Activated CD8-positive, alpha-beta T cell treated with anti-CD3 and anti-CD28 coated beads, Interleukin-2, amount 10 ng/mL, durations not matched to agents 7 days and 5 days (primary cell): Measurements from ENCODE around the gene PPP1CC. TPM values are rescaled to one million over a fixed set of nuclear protein-coding genes. Genes with fewer than 3 reads are reported as not detected.

ENCODE experiments used
- ATAC-seq: fragments of 150-1000 bp; cut with Tn5 transposase; one replicate; pipeline ENCODE4 v1.10.0; 2021; ENCODE audit warnings: moderate library complexity
- CTCF ChIA-PET: fragments of 350-600 bp; sonication (Branson Sonifier 250); formaldehyde crosslinking; loops from one replicate; lab custom pipeline; 2021; ENCODE audit warnings: antibody characterized with exemption; lab: Charles Lee
- POLR2A ChIA-PET: fragments of 350-600 bp; sonication (Branson Sonifier 250); formaldehyde crosslinking; loops from one replicate; lab custom pipeline; 2021; ENCODE audit warnings: antibody characterized with exemption; lab: Charles Lee
- DNase-seq: peaks from one replicate; pipeline ENCODE4 v3.0.0-alpha.2; 2020
- H3K27ac Mint-ChIP-seq: one replicate; pipeline ENCODE4 v1.8.0; 2021; ENCODE audit warnings: mild to moderate bottlenecking, mixed read lengths
- H3K27me3 Mint-ChIP-seq: one replicate; pipeline ENCODE4 v1.8.0; 2021; ENCODE audit warnings: low read depth, mixed read lengths
- H3K36me3 Mint-ChIP-seq: one replicate; pipeline ENCODE4 v1.8.0; 2021; ENCODE audit warnings: low read depth, mixed read lengths
- H3K4me1 Mint-ChIP-seq: one replicate; pipeline ENCODE4 v1.8.0; 2021; ENCODE audit warnings: low read depth, mixed read lengths
- H3K4me3 Mint-ChIP-seq: one replicate; pipeline ENCODE4 v1.8.0; 2021; ENCODE audit warnings: mild to moderate bottlenecking, mixed read lengths
- H3K9me3 Mint-ChIP-seq: one replicate; pipeline ENCODE4 v1.8.0; 2022; ENCODE audit warnings: mixed read lengths; ENCODE audit not compliant: insufficient read depth
- total RNA-seq, 2 experiments: library from RNA; stranded (reverse); gene quantifications; one replicate each; pipeline ENCODE4 v1.2.3, GENCODE V29; 2021

The PPP1CC gene
- total RNA-seq, 2 experiments from 2014 or later = 162 to 179 TPM

- ChIA-PET CTCF (interaction anchor here (2.2 kb wide), 1 partner anchor 11 kb away, joined by 7 read pairs; no protein-coding TSS in a partner anchor), POLR2A (no interaction called here)
- H3K36me3 Mint-ChIP-seq = peaks cover 46% of the 10 kb centered on the region
- H3K27ac Mint-ChIP-seq = no peak overlapping the region
- no peaks in the 10 kb centered on the region for H3K27me3 Mint-ChIP-seq
- DNase-seq (no peak), ATAC-seq (no peak)
- peak overlapping the region; percentile 87 for H3K4me3 Mint-ChIP-seq
- peaks cover 3% of the 10 kb centered on the region for H3K9me3 Mint-ChIP-seq
- peaks cover 54% of the 10 kb centered on the region for H3K4me1 Mint-ChIP-seq
Observed at GRCh38 chr12:110686294-110686903, 56.3 kb downstream of the PPP1CC start.

DNA sequence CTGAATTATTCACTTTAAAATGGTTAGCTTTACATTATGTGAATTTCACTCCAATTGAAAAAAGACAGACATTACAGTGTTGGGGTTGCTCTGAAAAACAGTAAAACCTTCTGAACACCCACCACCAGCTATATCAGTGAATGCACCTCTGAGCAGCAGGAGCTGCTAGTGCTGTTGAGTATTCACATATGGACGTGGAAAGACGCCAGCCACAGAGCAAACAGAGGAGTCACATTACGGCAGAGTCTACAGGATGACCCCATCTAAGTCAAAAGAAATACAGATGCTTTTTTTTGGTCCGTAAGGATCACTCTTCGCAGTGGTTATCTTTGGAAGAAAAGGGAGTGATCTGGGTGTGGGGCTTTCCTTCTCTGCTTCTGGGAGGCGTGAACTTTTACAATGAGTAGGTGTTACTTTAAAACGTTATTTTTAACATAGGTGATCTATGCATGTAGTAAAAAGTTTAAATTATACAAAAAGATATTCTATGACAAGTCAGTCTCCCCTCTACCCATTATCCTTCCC lies 58.3 kb downstream of the PPP1CC start:
- POLR2A ChIA-PET = no interaction called here
- H3K27me3 Mint-ChIP-seq = no peaks in the 10 kb centered on the region
- no peak overlapping the region for H3K27ac Mint-ChIP-seq

GRCh38 chr12:110683888-110684287 lies 58.8 kb downstream of the PPP1CC start:
- Mint-ChIP-seq H3K4me3 (no peak overlapping the region), H3K27ac (no peak overlapping the region), H3K9me3 (peaks cover 3% of the 10 kb centered on the region), H3K27me3 (no peaks in the 10 kb centered on the region), H3K4me1 (peaks cover 43% of the 10 kb centered on the region), H3K36me3 (peaks cover 57% of the 10 kb centered on the region)
- DNase-seq (no peak), ATAC-seq (no peak)
- CTCF ChIA-PET = interaction anchor here (1.0 kb wide), 1 partner anchor 65 kb away, joined by 3 read pairs; no protein-coding TSS in a partner anchor
- POLR2A ChIA-PET = no interaction called here

More for the DNA sequence above, 58.3 kb downstream of the PPP1CC start:
- H3K9me3 Mint-ChIP-seq = peaks cover 3% of the 10 kb centered on the region
- peaks cover 42% of the 10 kb centered on the region for H3K4me1 Mint-ChIP-seq
- DNase-seq (no peak), ATAC-seq (no peak)
- H3K36me3 Mint-ChIP-seq = peaks cover 55% of the 10 kb centered on the region
- CTCF ChIA-PET = interaction anchor here (1.0 kb wide), 1 partner anchor 65 kb away, joined by 3 read pairs; no protein-coding TSS in a partner anchor
- H3K4me3 Mint-ChIP-seq = no peak overlapping the region

DNA sequence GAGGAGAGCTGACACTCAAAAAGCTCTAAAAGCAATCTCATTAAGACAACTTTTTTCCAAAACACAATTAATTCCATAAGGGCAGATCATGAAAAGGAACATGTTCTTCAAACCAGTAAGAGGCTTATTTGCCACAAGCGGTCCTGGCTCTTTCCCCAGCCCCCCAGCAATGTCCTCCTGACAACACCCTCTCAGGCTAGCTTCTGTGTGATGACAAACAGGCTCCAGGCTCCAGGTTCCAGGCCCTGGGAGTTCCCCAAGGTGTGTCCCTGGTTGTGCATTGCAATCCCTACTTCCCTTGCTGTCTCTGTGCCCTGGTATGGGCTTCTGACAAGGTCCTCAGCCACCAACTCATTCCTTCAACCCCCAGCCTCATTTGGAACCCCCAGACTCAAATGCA lies 62.7 kb downstream of the PPP1CC start:
- peaks cover 55% of the 10 kb centered on the region for H3K36me3 Mint-ChIP-seq
- DNase-seq (no peak), ATAC-seq (no peak)
- H3K4me3 Mint-ChIP-seq = no peak overlapping the region
- POLR2A ChIA-PET = interaction anchor here (0.6 to 2.0 kb wide), 2 partner anchors 10 to 45 kb away, joined by 3 to 7 read pairs; partner anchors contain the start of gene HVCN1
- peak overlapping the region; percentile 12 for H3K27ac Mint-ChIP-seq
- peaks cover 44% of the 10 kb centered on the region for H3K4me1 Mint-ChIP-seq
- CTCF ChIA-PET = interaction anchor here (1.0 to 1.6 kb wide), 2 partner anchors 12 to 18 kb away, joined by 3 to 4 read pairs; no protein-coding TSS in a partner anchor
- no peaks in the 10 kb centered on the region for H3K27me3 Mint-ChIP-seq
- H3K9me3 Mint-ChIP-seq = peaks cover 3% of the 10 kb centered on the region

DNA sequence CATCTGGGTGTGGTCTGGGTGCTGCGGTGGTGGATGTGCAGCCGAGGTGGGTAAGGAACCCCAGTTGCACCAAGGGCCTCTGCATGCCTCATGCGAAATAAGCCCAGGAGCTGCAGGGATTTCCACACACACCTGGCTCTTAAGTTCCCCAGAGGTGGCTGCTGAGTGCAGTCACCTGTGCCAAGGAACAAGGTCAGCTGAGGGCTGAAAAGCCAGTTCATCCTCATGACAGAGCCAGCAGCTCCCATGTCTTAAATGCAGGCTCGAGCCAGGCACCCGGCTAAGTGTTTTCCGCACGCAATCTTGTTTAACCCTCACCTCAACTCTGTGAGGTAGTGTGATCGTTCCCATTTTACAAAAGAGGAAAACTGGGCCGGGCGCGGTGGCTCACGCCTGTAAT lies 63.5 kb downstream of the PPP1CC start:
- no peaks in the 10 kb centered on the region for H3K27me3 Mint-ChIP-seq
- ChIA-PET CTCF (interaction anchor here (0.9 to 2.3 kb wide), 5 partner anchors 10 to 77 kb away, joined by 3 to 8 read pairs (median 4); partner anchors contain the start of gene HVCN1), POLR2A (interaction anchor here (0.6 to 2.0 kb wide), 2 partner anchors 11 to 44 kb away, joined by 3 to 7 read pairs; partner anchors contain the start of gene HVCN1)
- H3K9me3 Mint-ChIP-seq = peaks cover 6% of the 10 kb centered on the region
- H3K27ac Mint-ChIP-seq = no peak overlapping the region
- peaks cover 54% of the 10 kb centered on the region for H3K36me3 Mint-ChIP-seq
- H3K4me3 Mint-ChIP-seq = no peak overlapping the region
- no peak for ATAC-seq
- no peak for DNase-seq
- H3K4me1 Mint-ChIP-seq = peaks cover 47% of the 10 kb centered on the region

GRCh38 chr12:110677982-110678381 lies 64.7 kb downstream of the PPP1CC start:
- Mint-ChIP-seq H3K4me3 (peak overlapping the region; percentile 42), H3K27ac (peak overlapping the region; percentile 88), H3K9me3 (peaks cover 9% of the 10 kb centered on the region), H3K27me3 (no peaks in the 10 kb centered on the region), H3K36me3 (peaks cover 56% of the 10 kb centered on the region), H3K4me1 (peaks cover 59% of the 10 kb centered on the region)
- ChIA-PET CTCF (interaction anchor here (1.1 to 2.3 kb wide), 4 partner anchors 20 to 76 kb away, joined by 3 to 8 read pairs (median 4); partner anchors contain the start of gene TCTN1), POLR2A (interaction anchor here (0.8 kb wide), 1 partner anchor 13 kb away, joined by 3 read pairs; no protein-coding TSS in a partner anchor)
- DNase-seq (no peak), ATAC-seq (peak; percentile 12)

GRCh38 chr12:110677206-110677911 lies 65.3 kb downstream of the PPP1CC start:
- peaks cover 56% of the 10 kb centered on the region for H3K36me3 Mint-ChIP-seq
- H3K27me3 Mint-ChIP-seq = no peaks in the 10 kb centered on the region
- H3K27ac Mint-ChIP-seq = peak overlapping the region; percentile 88
- H3K4me1 Mint-ChIP-seq = peaks cover 66% of the 10 kb centered on the region
- peak overlapping the region; percentile 42 for H3K4me3 Mint-ChIP-seq
- peaks cover 9% of the 10 kb centered on the region for H3K9me3 Mint-ChIP-seq
- DNase-seq (peak; percentile 46), ATAC-seq (peak; percentile 75)
- ChIA-PET POLR2A (interaction anchor here (1.2 kb wide), 1 partner anchor 64 kb away, joined by 3 read pairs; no protein-coding TSS in a partner anchor), CTCF (interaction anchor here (1.1 to 2.3 kb wide), 3 partner anchors 20 to 76 kb away, joined by 3 to 8 read pairs (median 5); partner anchors contain the start of gene TCTN1)

DNA sequence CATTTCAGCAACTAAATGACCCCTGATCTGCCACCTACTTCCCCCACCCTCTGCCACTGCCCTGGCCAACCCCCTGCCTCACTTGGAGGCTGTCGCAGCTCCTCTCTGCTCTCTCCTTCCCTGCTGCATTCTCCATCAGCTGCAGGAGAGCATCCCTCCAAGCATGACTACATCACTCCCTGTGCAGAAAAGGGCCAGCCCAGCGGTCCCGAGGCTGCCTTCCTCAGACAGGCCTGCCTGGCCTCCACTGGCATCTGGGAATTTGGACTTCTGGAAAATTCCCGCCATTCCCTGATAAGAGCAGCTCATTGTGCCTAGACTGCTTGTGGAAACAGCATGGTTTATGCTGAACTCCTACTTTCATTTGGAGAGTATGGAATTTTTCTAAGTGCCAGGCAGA lies 66.5 kb downstream of the PPP1CC start:
- Mint-ChIP-seq H3K27me3 (no peaks in the 10 kb centered on the region), H3K9me3 (peaks cover 9% of the 10 kb centered on the region), H3K4me1 (peaks cover 69% of the 10 kb centered on the region), H3K36me3 (peaks cover 59% of the 10 kb centered on the region), H3K4me3 (no peak overlapping the region), H3K27ac (peak overlapping the region; percentile 88)
- ATAC-seq = no peak
- CTCF ChIA-PET = interaction anchor here (0.8 kb wide), 1 partner anchor 12 kb away, joined by 3 read pairs; no protein-coding TSS in a partner anchor
- POLR2A ChIA-PET = interaction anchor here (0.6 to 1.2 kb wide), 2 partner anchors 16 to 63 kb away, joined by 3 to 4 read pairs; no protein-coding TSS in a partner anchor
- no peak for DNase-seq

DNA sequence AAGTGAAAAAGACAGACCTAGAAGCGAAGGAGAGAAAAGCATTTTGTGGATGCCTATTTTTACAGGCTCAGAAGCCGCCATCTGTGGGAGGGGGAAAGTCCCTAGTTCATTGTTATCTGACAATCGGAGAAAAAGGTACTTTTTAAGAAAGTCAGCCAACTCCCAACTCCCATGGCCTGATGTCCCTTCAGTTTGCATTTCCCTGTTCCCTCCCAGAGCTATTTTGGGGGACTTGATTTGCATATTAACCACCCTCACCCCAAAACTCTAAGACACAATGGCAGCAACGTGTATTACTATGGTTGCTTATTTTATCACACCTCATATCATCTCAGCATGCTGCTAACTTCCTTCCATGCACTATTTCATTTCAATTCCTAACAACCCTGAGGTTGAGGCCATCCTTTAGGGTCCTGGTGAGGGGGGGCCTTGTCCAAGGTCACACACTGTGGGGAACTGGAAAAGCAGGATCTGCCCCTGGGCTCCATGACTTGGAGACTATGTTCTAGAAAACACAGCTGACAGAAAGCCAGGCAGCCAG lies 72.5 kb downstream of the PPP1CC start:
- ATAC-seq (peak; percentile 54), DNase-seq (no peak)
- peak overlapping the region; percentile 83 for H3K27ac Mint-ChIP-seq
- H3K36me3 Mint-ChIP-seq = peaks cover 77% of the 10 kb centered on the region
- CTCF ChIA-PET = interaction anchor here (0.6 kb wide), 1 partner anchor 107 kb away, joined by 4 read pairs; no protein-coding TSS in a partner anchor
- no peaks in the 10 kb centered on the region for H3K27me3 Mint-ChIP-seq
- POLR2A ChIA-PET = interaction anchor here (1.7 kb wide), 1 partner anchor 19 kb away, joined by 5 read pairs; no protein-coding TSS in a partner anchor
- peaks cover 15% of the 10 kb centered on the region for H3K9me3 Mint-ChIP-seq
- H3K4me1 Mint-ChIP-seq = peaks cover 64% of the 10 kb centered on the region
- H3K4me3 Mint-ChIP-seq = no peak overlapping the region
